ENCODE data around the gene PSPC1. TPM values are rescaled to one million over a fixed set of nuclear protein-coding genes. Genes with fewer than 3 reads are reported as not detected.
"Not testable (repeated sequence)": the region's sequence is repeated elsewhere in the genome, so short reads cannot be mapped to it uniquely, and the experiment has no call there.

PSPC1 gene
- total RNA-seq (2014; rRNA removed; shearing (Covaris generic)): 43.3 and 45.1 TPM in 2 replicates

GRCh38 chr13:19782727-19783682 is at the start of gene PSPC1:
PSPC1 (minus strand) TSS chr13:19782945; CDS start chr13:19782757, 188 bp downstream.
- DNase-seq (ENCODE audit: low read depth): peak; percentile 88

- DNase-seq (ENCODE audit: low read depth): no peak
Observed at GRCh38 chr13:19822673-19823072, 39.9 kb upstream of the PSPC1 start.

- DNase-seq (ENCODE audit: low read depth): no peak
Observed at GRCh38 chr13:19818223-19818842, 35.6 kb upstream of the PSPC1 start.

- DNase-seq (ENCODE audit: low read depth): no peak
Observed at GRCh38 chr13:19817510-19818158, 34.9 kb upstream of the PSPC1 start.

GRCh38 chr13:19817106-19817505 is 34.4 kb upstream of the PSPC1 start:
- DNase-seq (ENCODE audit: low read depth): no peak

- DNase-seq (ENCODE audit: low read depth): not testable (repeated sequence)
Observed at GRCh38 chr13:19815842-19816241, 33.1 kb upstream of the PSPC1 start.

DNA sequence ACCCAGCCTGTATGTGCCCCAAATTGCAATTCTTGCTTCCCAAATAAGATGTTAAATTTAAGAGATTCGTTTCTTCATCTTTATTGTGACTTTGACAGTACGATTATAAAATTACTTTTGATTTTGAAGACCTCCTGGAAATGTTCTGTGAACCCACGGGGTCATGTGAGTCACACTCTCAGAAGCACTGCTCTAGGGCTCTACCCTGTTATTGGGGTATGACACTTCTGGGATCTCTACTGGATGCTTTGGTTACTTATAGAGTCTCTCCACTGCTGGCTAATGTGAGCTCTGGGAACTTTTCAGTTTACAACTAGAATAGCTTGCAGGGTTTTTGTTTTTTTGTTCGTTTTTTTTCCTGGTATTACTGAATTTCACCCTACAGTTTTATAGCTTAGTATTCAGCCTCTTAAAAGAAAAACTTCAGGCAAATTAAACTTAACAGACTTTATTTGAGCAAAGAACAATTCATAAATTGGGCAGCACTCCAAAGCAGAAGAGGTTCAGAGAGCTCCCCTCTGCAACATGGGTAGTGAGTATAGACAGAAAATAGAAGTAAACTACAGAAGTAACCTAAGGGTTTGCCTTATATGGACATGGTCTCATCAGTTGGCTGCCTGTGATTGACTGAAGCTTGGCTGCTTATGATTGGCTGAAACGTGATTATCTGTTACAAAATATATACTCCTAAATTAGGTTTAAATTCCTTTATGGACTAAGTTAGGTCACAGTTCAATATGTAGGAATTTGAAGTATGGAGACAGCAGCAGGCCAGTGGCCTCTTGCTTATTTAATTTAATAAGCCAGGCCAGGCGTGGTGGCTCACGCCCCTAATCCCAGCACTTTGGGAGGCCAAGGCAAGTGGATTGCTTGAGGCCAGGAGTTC is 28.5 kb upstream of the PSPC1 start:
- DNase-seq (ENCODE audit: low read depth): no peak

DNA sequence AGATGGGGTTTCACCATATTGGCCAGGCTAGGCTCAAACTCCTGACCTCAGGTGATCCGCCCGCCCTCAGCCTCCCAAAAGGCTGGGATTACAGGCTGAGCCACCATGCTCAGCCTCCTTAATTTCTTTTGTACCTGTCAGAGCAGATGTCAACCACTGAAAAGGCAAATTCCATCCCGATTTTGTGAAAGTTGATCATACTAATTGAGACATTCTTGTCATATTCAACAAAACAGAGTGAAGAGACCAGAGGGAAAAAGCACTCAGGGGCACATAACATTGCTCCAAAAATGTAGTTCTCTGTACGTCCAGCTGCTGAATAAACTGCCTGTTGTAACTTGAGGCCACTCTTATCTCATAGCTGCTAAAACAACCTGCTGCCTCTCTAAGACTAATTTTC is 27.4 kb upstream of the PSPC1 start:
- no peak for DNase-seq (ENCODE audit: low read depth)

DNA sequence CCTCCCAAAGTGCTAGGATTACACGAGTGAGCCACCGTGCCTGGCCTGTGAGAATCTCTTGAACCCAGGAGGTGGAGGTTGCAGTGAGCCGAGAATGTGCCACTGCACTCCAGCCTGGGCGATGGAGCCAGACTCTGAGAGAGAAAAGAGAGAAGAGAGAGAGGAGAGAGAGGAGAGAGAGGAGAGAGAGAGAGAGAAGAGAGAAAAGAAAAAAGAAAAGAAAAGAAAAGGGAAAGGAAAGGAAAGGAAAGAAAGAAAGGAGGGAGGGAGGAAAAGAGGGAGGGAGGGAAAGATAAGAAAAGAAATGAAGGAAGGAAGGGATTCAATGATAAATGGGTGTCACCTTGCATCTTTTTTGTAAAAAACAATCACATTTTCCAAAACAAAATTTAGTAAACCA is 23.0 kb upstream of the PSPC1 start:
- DNase-seq (ENCODE audit: low read depth): no peak

GRCh38 chr13:19795956-19796355 is 13.2 kb upstream of the PSPC1 start:
- DNase-seq (ENCODE audit: low read depth): no peak

- no peak for DNase-seq (ENCODE audit: low read depth)
Observed at GRCh38 chr13:19794631-19795030, 11.9 kb upstream of the PSPC1 start.

- no peak for DNase-seq (ENCODE audit: low read depth)
Observed at GRCh38 chr13:19791953-19792537, 9.3 kb upstream of the PSPC1 start.

GRCh38 chr13:19782049-19782726 is 557 bp downstream of the PSPC1 start:
- peak; percentile 21 for DNase-seq (ENCODE audit: low read depth)

DNA sequence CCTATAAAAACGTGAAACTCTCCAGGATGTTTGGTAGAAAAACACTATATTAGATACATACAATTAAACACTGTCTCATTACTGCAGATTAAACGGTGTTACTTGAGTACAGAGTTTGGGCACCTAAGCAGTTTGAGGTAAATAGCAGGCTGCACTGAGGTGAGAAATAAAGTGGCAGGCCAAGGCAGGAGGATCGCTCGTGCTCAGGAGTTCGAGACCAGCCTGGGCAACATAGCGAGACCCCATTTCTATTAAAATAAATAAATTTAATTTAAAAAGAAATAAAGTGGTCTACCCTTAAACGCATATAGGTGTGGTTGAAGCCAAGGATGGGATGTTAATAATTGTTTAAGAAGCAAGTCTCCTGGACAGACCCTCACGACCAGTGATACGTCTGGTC is 1.2 kb downstream of the PSPC1 start:
- no peak for DNase-seq (ENCODE audit: low read depth)

GRCh38 chr13:19780753-19781418 is 1.9 kb downstream of the PSPC1 start:
- DNase-seq (ENCODE audit: low read depth): not testable (repeated sequence)

DNA sequence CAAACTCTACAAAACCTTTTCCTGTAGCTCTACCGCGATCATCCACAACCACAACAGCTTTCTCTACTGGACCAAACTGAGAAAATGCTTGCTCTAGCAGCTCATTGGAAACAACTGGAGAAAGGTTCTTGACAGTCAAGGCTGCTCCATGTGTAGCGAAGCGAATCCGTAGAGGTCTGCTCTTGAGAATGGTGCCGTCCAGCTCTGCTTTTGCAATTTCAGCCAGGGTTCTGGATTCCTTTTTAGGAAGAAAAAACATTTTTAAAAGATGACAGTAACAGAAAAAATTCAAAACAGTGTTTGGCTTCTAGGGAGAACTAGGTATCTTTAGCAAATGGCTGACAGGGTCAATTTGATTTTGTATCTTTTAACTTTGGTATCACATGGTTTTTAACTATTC is 10.4 kb downstream of the PSPC1 start:
- DNase-seq (ENCODE audit: low read depth): no peak

DNA sequence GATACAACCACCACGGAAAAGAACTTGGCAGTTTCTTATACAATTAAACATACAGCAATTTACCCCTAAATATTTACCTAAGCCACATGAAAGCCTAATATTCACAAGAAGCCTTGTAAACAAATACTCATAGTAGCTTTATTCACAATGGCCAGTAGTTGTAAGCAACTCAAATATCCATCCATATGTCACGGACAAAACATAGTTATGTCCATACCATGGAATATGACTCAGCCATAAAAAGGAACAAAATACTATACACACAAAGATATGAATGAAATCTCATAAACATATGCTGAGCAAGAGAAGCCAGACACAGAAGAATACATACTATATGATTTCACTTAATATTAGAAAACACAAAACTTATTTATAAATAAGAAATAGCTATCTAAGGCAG is 12.9 kb downstream of the PSPC1 start:
- DNase-seq (ENCODE audit: low read depth): no peak

GRCh38 chr13:19767966-19768365 is 14.8 kb downstream of the PSPC1 start:
- no peak for DNase-seq (ENCODE audit: low read depth)

DNA sequence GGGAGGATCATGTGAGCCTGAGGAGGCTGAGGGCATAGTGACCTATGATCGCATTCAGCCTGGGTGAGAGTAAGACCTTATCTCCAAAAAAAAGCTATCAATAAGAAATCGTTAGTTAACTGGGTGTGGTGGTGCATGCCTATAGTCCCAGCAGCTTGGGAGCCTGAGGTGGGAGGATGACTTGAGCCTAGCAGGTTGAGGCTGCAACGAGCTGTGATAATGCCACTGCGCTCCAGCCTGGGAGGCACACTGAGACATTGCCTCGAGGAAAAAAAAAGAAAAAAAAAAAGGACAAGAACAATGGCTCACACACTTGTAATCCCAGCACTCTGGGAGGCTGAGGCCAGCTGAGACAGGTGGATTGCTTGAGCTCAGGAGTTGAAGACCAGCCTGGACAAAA is 16.2 kb downstream of the PSPC1 start:
- no peak for DNase-seq (ENCODE audit: low read depth)

DNA sequence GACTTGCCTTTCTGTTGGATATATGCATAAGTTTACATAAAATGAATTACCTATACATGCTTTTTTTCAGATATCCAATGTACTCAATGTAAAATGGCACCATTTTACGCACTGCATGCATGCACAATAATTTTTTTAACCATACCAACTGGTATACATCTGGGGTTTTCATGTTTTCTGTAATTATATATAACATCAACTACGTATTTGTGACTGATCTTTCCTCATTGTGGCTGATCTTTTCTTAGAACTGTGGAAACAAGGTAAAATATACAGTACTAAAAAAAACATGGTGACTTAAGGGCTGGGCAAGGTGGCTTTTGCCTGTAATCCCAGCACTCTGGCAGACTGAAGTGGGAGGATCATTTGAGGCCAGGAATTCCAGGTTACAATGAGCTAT is 18.5 kb downstream of the PSPC1 start:
- DNase-seq (ENCODE audit: low read depth): no peak
